ENCODE results near the gene ABCB4. TPM values are rescaled to one million over a fixed set of nuclear protein-coding genes. Genes with fewer than 3 reads are reported as not detected.
"Not testable (repeated sequence)": the region's sequence is repeated elsewhere in the genome, so short reads cannot be mapped to it uniquely, and the experiment has no call there.

ABCB4 gene
- total RNA-seq, 1 donor = 0.81 TPM

- DNase-seq (ENCODE audit: low read depth) = no peak
- no peak for TF ChIP-seq CTCF (IDR thresholded peaks at IDR 0.05; ENCODE audit: insufficient read depth, low read length)
Measured at GRCh38 chr7:87471473-87471872, 4.0 kb downstream of the ABCB4 start.

GRCh38 chr7:87469204-87469603 lies 6.3 kb downstream of the ABCB4 start:
- not testable (repeated sequence) for DNase-seq (ENCODE audit: low read depth)

More at GRCh38 chr7:87471473-87471872, 4.0 kb downstream of the ABCB4 start:
- no peak overlapping the region for H3K4me3 ChIP-seq (ENCODE audit: low read depth, low read length)

GRCh38 chr7:87465534-87465880 lies 10.0 kb downstream of the ABCB4 start:
- DNase-seq (ENCODE audit: low read depth); H3K4me3 ChIP-seq (ENCODE audit: low read depth, low read length): not testable (repeated sequence)

More at GRCh38 chr7:87469204-87469603, 6.3 kb downstream of the ABCB4 start:
- not testable (repeated sequence) for H3K4me3 ChIP-seq (ENCODE audit: low read depth, low read length)

- H3K4me3 ChIP-seq (ENCODE audit: low read depth, low read length); DNase-seq (ENCODE audit: low read depth): not testable (repeated sequence)
Measured at GRCh38 chr7:87464830-87465533, 10.5 kb downstream of the ABCB4 start.

DNA sequence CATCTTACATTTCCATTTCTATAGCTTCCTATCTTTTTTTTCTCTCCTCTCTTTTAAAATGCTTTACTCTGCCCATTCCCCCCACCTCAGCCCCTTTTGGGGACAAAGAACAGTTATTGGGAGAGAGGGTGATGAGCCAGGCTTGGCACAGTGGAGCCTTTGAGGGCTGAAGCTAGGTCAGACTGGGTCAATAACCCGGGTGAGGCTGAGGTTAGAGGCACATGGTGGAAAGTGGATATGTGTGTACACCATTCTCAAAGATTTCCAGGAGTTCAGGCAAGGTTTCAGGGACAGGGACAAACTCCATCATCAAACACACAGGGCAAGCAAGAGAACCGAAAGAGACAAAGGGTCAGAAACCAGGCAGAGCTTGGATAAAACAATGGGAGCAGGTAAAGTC lies 11.5 kb downstream of the ABCB4 start:
- no peak for DNase-seq (ENCODE audit: low read depth)
- TF ChIP-seq CTCF (IDR thresholded peaks at IDR 0.05; ENCODE audit: insufficient read depth, low read length) = no peak
- H3K4me3 ChIP-seq (ENCODE audit: low read depth, low read length) = no peak overlapping the region

DNA sequence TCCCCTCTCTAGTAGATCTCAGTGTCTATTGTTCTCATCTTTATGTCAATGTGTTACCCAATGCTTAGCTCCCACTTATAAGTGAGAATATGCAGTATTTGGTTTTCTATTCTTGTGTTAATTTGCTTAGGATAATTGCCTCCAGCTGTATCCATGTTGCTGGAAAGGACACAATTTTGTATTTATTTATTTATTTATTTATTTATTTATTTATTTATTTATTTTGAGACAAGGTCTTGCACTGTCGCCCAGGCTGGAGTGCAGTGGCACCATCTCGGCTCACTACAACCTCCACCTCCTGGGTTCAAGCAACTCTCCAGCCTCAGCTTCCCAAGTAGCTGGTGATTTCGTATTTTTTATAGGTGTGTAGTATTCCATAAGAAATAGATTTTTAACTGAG lies 15.0 kb downstream of the ABCB4 start:
- not testable (repeated sequence) for DNase-seq (ENCODE audit: low read depth); H3K4me3 ChIP-seq (ENCODE audit: low read depth, low read length)

DNA sequence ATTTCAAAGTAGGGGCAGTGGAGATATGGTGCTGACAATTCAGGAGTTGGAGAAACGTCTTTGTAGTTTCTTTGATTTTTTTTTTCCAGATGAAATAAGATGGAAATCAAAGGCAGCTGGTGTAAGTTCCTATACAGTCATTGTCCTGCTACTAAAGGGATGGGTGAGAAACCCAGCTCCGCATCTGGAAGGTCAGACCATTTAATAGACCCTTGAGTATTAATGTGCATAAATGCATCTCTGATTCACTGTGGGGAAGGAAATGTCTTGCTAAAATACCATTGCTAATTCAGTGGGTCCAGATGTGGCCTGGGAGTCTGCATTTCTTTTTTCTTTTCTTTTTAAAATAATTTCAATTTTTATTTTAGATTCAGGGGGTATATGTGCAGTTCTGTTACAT lies 15.5 kb downstream of the ABCB4 start:
- no peak for TF ChIP-seq CTCF (IDR thresholded peaks at IDR 0.05; ENCODE audit: insufficient read depth, low read length)
- DNase-seq (ENCODE audit: low read depth) = no peak
- no peak overlapping the region for H3K4me3 ChIP-seq (ENCODE audit: low read depth, low read length)

DNA sequence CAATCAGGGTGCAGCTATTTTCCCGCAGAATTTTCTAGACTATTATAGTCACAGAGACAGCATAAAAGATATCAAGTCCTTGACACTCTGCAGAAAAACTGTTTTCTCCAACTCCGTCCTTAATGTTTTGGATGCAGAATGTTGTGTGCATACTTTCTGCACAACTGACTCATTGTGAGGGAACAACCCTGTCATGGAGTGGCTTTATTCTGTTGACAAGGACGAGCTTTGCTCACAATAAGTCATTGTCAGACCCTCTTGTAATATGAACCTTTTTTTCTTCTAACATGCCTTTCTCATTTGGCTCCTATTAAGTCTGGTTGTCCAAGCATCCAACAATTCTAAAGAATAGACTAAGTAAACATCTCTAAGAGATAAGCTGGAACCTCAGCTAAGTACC lies 17.3 kb downstream of the ABCB4 start:
- TF ChIP-seq CTCF (IDR thresholded peaks at IDR 0.05; ENCODE audit: insufficient read depth, low read length) = no peak
- no peak overlapping the region for H3K4me3 ChIP-seq (ENCODE audit: low read depth, low read length)
- DNase-seq (ENCODE audit: low read depth) = no peak

DNA sequence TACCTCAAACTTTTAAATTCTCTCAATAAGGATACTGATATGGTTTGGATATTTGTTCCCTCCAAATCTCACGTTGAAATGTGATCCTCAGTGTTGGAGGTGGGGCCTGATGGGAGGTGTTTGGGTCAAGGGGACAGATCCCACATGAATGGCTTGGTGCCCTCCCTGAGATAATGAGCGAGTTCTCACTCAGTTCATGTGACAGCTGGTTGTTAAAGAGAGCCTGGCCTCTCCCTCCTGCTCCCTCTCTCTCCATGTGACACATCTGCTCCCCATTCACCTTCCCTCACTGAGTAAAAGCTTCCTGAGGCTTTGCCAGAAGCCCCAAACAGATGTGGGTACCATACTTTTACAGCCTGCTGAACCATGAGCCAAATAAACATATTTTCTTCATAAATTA lies 19.2 kb downstream of the ABCB4 start:
- DNase-seq (ENCODE audit: low read depth) = no peak
- H3K4me3 ChIP-seq (ENCODE audit: low read depth, low read length) = no peak overlapping the region
- TF ChIP-seq CTCF (IDR thresholded peaks at IDR 0.05; ENCODE audit: insufficient read depth, low read length) = no peak
